ENCODE results near the gene NT5DC4. TPM values are rescaled to one million over a fixed set of nuclear protein-coding genes. Genes with fewer than 3 reads are reported as not detected.

The NT5DC4 gene
- polyA plus RNA-seq, 1 of the 3 experiments (the other 2 are of a cell fraction), result not detected

- Histone ChIP-seq H3K36me3 (replicated peaks in 1 of 2; ENCODE audit: control insufficient read depth in 1 of 2, insufficient read depth in 2 of 2, low read length in 1 of 2) (peaks cover 49 to 52% of the 10 kb centered on the region in 2 experiments), H3K4me3 (ENCODE audit: low read depth in 2 of 2, low read length in 1 of 2) (no peak overlapping the region), H4K20me1 (ENCODE audit: insufficient read depth) (no peaks in the 10 kb centered on the region), H3K9me2 (no peaks in the 10 kb centered on the region), H3K27me3 (ENCODE audit: insufficient read depth) (no peaks in the 10 kb centered on the region), H3K9ac (no peak overlapping the region), H3F3A (replicated peaks; ENCODE audit: insufficient read depth) (peaks cover 21% of the 10 kb centered on the region), H3K27ac (ENCODE audit: low read depth in 2 of 2, low read length in 1 of 2) (no peak overlapping the region), H3K4me2 (no peak overlapping the region), H3K4me1 (ENCODE audit: control insufficient read depth in 1 of 2, insufficient read depth in 2 of 2, low read depth in 1 of 2, low read length in 1 of 2) (peaks cover 0 to 3% of the 10 kb centered on the region in 2 experiments; a peak in 1 of 4 replicates), H2AFZ (ENCODE audit: low read depth) (no peak overlapping the region), H3K9me3 (no peaks in the 10 kb centered on the region), H3K79me2 (ENCODE audit: insufficient read depth) (peaks cover 54% of the 10 kb centered on the region; the same call in 1 of the 2 replicates)
- TF ChIP-seq YY1 (IDR thresholded peaks at IDR 0.05; ENCODE audit: low read depth), result no peak
- no peak for TF ChIP-seq GABPA (IDR thresholded peaks at IDR 0.05; ENCODE audit: low read depth)
- no peak for TF ChIP-seq USF1 (IDR thresholded peaks at IDR 0.05; ENCODE audit: borderline replicate concordance, low read depth)
- no peak for TF ChIP-seq PBX3 (IDR thresholded peaks at IDR 0.05)
- TF ChIP-seq CTCF (IDR thresholded peaks at IDR 0.05), result no peak
- no peak for TF ChIP-seq TEAD4 (IDR thresholded peaks at IDR 0.05; ENCODE audit: borderline replicate concordance, insufficient read depth)
- no peak for TF ChIP-seq ZBTB33 (IDR thresholded peaks at IDR 0.05; ENCODE audit: borderline replicate concordance, low read depth)
- no peak for TF ChIP-seq REST (IDR thresholded peaks at IDR 0.05; ENCODE audit: low read depth, low read length)
- TF ChIP-seq RCOR1 (IDR thresholded peaks at IDR 0.05; ENCODE audit: low read length), result no peak
- TF ChIP-seq EZH2phosphoT487 (IDR thresholded peaks at IDR 0.05; ENCODE audit: borderline replicate concordance, low read depth), result no peak
- DNase-seq, result no peak
- 96% methylated on average over 4 of the region's 4 CpGs for WGBS (ENCODE audit: low lambda C conversion rate)
- ChIA-PET POLR2A (no interaction called here), CTCF (interaction anchor here (1.1 to 2.5 kb wide), 4 partner anchors 11 to 203 kb away, joined by 3 to 15 read pairs (median 3); no protein-coding TSS in a partner anchor)
Observed at GRCh38 chr2:112755444-112755843, 34.6 kb downstream of the NT5DC4 start.
